Neural crest cell (in vitro differentiated cells): Measurements from ENCODE around the gene XCL1. TPM values are rescaled to one million over a fixed set of nuclear protein-coding genes. Genes with fewer than 3 reads are reported as not detected.

Source experiments
- DNase-seq: peaks from one replicate; pipeline ENCODE4 v3.0.0; 2021; ENCODE audit warnings: low read depth, mixed read lengths, low spot score
- H3K27ac Mint-ChIP-seq: one replicate; pipeline ENCODE4 v1.8.0; 2021; ENCODE audit warnings: mild to moderate bottlenecking, mixed read lengths; ENCODE audit not compliant: unreplicated experiment
- H3K27me3 Mint-ChIP-seq: 2 replicates; pipeline ENCODE4 v1.8.0; 2021; ENCODE audit warnings: low read depth, mild to moderate bottlenecking, mixed read lengths
- H3K36me3 Mint-ChIP-seq: 2 replicates; pipeline ENCODE4 v1.8.0; 2021; ENCODE audit warnings: low read depth, mild to moderate bottlenecking, mixed read lengths
- H3K4me1 Mint-ChIP-seq: 2 replicates; pipeline ENCODE4 v1.8.0; 2021; ENCODE audit warnings: mixed read lengths
- H3K4me3 Mint-ChIP-seq: one replicate; pipeline ENCODE4 v1.8.0; 2021; ENCODE audit warnings: mild to moderate bottlenecking, mixed read lengths
- H3K9me3 Mint-ChIP-seq: 2 replicates; pipeline ENCODE4 v1.8.0; 2021; ENCODE audit warnings: mixed read lengths
- CTCF ChIP-seq: fragments of 200-600 bp; sonication (generic); conservative IDR thresholded peaks from 2 replicates; pipeline ENCODE4 v1.5.0; 2021; ENCODE audit warnings: antibody characterized with exemption, mild to moderate bottlenecking
- total RNA-seq: library from RNA; stranded (reverse); gene quantifications from 2 replicates; pipeline ENCODE4 v1.2.1, GENCODE V29; 2021

Gene XCL1
- total RNA-seq, 1 donor from 2014 or later = not detected

- H3K36me3 Mint-ChIP-seq = peaks cover 5% of the 10 kb centered on the region
- no peaks in the 10 kb centered on the region for H3K9me3 Mint-ChIP-seq
These were observed 10.6 kb upstream of the XCL1 start for GRCh38 chr1:168565825-168566224.

GRCh38 chr1:168567007-168567406, 9.4 kb upstream of the XCL1 start:
- Mint-ChIP-seq H3K27ac (no peak overlapping the region), H3K9me3 (no peaks in the 10 kb centered on the region), H3K4me1 (no peaks in the 10 kb centered on the region), H3K4me3 (no peak overlapping the region), H3K27me3 (peaks cover 5% of the 10 kb centered on the region), H3K36me3 (peaks cover 5% of the 10 kb centered on the region)
- TF ChIP-seq CTCF = no peak
- no peak for DNase-seq

More at GRCh38 chr1:168565825-168566224, 10.6 kb upstream of the XCL1 start:
- Mint-ChIP-seq H3K27me3 (peaks cover 5% of the 10 kb centered on the region), H3K4me3 (no peak overlapping the region), H3K4me1 (no peaks in the 10 kb centered on the region), H3K27ac (no peak overlapping the region)
- no peak for TF ChIP-seq CTCF
- no peak for DNase-seq

- Mint-ChIP-seq H3K27me3 (peaks cover 9% of the 10 kb centered on the region), H3K36me3 (peaks cover 5% of the 10 kb centered on the region), H3K9me3 (no peaks in the 10 kb centered on the region), H3K27ac (no peak overlapping the region), H3K4me1 (no peaks in the 10 kb centered on the region), H3K4me3 (no peak overlapping the region)
- TF ChIP-seq CTCF = no peak
- DNase-seq = no peak
These were observed 8.8 kb upstream of the XCL1 start for GRCh38 chr1:168567568-168567967.

- Mint-ChIP-seq H3K27ac (no peak overlapping the region), H3K4me3 (no peak overlapping the region), H3K27me3 (peaks cover 9% of the 10 kb centered on the region), H3K4me1 (no peaks in the 10 kb centered on the region), H3K9me3 (no peaks in the 10 kb centered on the region), H3K36me3 (peaks cover 5% of the 10 kb centered on the region)
- DNase-seq = no peak
- no peak for TF ChIP-seq CTCF
These were observed 8.1 kb upstream of the XCL1 start for GRCh38 chr1:168568346-168568745.

- Mint-ChIP-seq H3K4me1 (no peaks in the 10 kb centered on the region), H3K27ac (no peak overlapping the region), H3K36me3 (no peaks in the 10 kb centered on the region), H3K4me3 (no peak overlapping the region), H3K27me3 (peaks cover 8% of the 10 kb centered on the region), H3K9me3 (no peaks in the 10 kb centered on the region)
- no peak for TF ChIP-seq CTCF
- no peak for DNase-seq
These were observed 5.8 kb upstream of the XCL1 start for GRCh38 chr1:168570652-168571051.

- Mint-ChIP-seq H3K4me3 (no peak overlapping the region), H3K27ac (no peak overlapping the region)
- TF ChIP-seq CTCF = no peak
These were observed 3.8 kb upstream of the XCL1 start for GRCh38 chr1:168572633-168573032.

More at GRCh38 chr1:168572633-168573032, 3.8 kb upstream of the XCL1 start:
- DNase-seq = no peak
- no peaks in the 10 kb centered on the region for H3K9me3 Mint-ChIP-seq
- peaks cover 8% of the 10 kb centered on the region for H3K27me3 Mint-ChIP-seq
- H3K36me3 Mint-ChIP-seq = no peaks in the 10 kb centered on the region
- no peaks in the 10 kb centered on the region for H3K4me1 Mint-ChIP-seq
